Measurements from ENCODE around the gene DNAL1. TPM values are rescaled to one million over a fixed set of nuclear protein-coding genes. Genes with fewer than 3 reads are reported as not detected.

Gene DNAL1
- total and polyA plus RNA-seq, 10 of the 15 experiments (the other 5 are each of a cell fraction or from before 2014, with no cell fraction given), result 2.4 to 18.2 (median 7.4) TPM

DNA sequence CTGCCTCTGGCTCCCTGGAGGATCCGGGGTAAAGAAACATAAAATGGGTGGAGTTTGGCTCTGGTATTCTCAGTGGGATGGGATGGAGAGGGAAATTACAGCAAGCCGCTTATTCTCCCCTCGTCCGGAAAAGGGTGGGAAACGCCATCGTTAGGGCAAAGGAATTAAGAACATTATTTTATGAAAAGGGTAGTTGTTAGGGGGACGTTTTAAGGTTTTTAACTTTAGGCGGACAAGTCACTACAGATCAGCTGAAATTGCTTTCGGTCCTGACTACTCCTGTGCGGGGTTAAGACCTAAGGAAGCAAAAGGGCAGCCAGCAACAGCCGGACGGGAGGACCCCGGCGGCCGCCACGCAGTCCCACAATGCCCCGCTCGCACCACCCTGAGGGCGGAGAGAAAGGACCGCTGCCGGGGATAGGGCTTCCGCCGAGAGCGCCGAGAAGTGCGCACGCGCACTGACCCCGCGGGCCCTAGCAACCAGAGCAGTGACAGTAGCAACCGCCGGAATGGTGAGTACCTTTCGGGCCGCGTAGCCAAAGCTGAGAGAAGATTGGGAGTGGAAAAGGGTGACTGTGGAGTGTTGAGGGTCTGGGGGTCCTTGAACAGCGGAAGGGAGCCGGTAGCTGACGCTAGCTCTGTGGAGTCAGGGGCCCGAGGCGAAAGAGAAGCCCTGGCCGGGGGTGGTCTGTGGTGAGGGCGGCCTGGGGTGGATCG is at the start of gene DNAL1 (continued):
- TF ChIP-seq, protein P1, sequence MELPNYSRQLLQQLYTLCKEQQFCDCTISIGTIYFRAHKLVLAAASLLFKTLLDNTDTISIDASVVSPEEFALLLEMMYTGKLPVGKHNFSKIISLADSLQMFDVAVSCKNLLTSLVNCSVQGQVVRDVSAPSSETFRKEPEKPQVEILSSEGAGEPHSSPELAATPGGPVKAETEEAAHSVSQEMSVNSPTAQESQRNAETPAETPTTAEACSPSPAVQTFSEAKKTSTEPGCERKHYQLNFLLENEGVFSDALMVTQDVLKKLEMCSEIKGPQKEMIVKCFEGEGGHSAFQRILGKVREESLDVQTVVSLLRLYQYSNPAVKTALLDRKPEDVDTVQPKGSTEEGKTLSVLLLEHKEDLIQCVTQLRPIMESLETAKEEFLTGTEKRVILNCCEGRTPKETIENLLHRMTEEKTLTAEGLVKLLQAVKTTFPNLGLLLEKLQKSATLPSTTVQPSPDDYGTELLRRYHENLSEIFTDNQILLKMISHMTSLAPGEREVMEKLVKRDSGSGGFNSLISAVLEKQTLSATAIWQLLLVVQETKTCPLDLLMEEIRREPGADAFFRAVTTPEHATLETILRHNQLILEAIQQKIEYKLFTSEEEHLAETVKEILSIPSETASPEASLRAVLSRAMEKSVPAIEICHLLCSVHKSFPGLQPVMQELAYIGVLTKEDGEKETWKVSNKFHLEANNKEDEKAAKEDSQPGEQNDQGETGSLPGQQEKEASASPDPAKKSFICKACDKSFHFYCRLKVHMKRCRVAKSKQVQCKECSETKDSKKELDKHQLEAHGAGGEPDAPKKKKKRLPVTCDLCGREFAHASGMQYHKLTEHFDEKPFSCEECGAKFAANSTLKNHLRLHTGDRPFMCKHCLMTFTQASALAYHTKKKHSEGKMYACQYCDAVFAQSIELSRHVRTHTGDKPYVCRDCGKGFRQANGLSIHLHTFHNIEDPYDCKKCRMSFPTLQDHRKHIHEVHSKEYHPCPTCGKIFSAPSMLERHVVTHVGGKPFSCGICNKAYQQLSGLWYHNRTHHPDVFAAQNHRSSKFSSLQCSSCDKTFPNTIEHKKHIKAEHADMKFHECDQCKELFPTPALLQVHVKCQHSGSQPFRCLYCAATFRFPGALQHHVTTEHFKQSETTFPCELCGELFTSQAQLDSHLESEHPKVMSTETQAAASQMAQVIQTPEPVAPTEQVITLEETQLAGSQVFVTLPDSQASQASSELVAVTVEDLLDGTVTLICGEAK (IDR thresholded peaks at IDR 0.05; ENCODE audit: borderline replicate concordance), result peak; percentile 45; the same call in 1 of the 2 replicates
- no peak for TF ChIP-seq TCF7 (IDR thresholded peaks at IDR 0.05; ENCODE audit: borderline replicate concordance)
- peak; percentile 85 for TF ChIP-seq SIN3A (IDR thresholded peaks at IDR 0.05; ENCODE audit: low read depth, low read length)
- 0 out of 2 replicates have a peak, but pooled peaks have one; percentile 18 for TF ChIP-seq GATAD2B (conservative IDR thresholded peaks at IDR 0.05; ENCODE audit: low read depth)
- TF ChIP-seq WRNIP1 (IDR thresholded peaks at IDR 0.05; ENCODE audit: borderline replicate concordance, low read depth, low read length), result no peak
- TF ChIP-seq, protein P2, sequence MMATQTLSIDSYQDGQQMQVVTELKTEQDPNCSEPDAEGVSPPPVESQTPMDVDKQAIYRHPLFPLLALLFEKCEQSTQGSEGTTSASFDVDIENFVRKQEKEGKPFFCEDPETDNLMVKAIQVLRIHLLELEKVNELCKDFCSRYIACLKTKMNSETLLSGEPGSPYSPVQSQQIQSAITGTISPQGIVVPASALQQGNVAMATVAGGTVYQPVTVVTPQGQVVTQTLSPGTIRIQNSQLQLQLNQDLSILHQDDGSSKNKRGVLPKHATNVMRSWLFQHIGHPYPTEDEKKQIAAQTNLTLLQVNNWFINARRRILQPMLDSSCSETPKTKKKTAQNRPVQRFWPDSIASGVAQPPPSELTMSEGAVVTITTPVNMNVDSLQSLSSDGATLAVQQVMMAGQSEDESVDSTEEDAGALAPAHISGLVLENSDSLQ (IDR thresholded peaks at IDR 0.05), result peak; percentile 30
- peak; percentile 79 for TF ChIP-seq SMAD1 (IDR thresholded peaks at IDR 0.05; ENCODE audit: low read depth, partially characterized antibody)
- TF ChIP-seq EZH2 (IDR thresholded peaks at IDR 0.05; ENCODE audit: borderline replicate concordance, control insufficient read depth, low read depth, low read length), result no peak
- TF ChIP-seq, protein P3, sequence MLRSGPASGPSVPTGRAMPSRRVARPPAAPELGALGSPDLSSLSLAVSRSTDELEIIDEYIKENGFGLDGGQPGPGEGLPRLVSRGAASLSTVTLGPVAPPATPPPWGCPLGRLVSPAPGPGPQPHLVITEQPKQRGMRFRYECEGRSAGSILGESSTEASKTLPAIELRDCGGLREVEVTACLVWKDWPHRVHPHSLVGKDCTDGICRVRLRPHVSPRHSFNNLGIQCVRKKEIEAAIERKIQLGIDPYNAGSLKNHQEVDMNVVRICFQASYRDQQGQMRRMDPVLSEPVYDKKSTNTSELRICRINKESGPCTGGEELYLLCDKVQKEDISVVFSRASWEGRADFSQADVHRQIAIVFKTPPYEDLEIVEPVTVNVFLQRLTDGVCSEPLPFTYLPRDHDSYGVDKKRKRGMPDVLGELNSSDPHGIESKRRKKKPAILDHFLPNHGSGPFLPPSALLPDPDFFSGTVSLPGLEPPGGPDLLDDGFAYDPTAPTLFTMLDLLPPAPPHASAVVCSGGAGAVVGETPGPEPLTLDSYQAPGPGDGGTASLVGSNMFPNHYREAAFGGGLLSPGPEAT (IDR thresholded peaks at IDR 0.05; ENCODE audit: low read depth), result peak; percentile 69; the same call in 1 of the 2 replicates
- TF ChIP-seq YY1 (IDR thresholded peaks at IDR 0.05; ENCODE audit: low read depth, low read length), result peak; percentile 73
- TF ChIP-seq IRF4 (IDR thresholded peaks at IDR 0.05; ENCODE audit: low read depth, low read length), result no peak
- TF ChIP-seq RB1 (IDR thresholded peaks at IDR 0.05; ENCODE audit: borderline replicate concordance), result peak; percentile 81; the same call in 1 of the 2 replicates

All from GM12878 (cell line).